K562 (cell line): ENCODE results near the gene BACH1. TPM values are rescaled to one million over a fixed set of nuclear protein-coding genes. Genes with fewer than 3 reads are reported as not detected.

Experiments used
- FOSL1 ChIP-seq: fragments of 200-800 bp; sonication (Bioruptor generic); conservative IDR thresholded peaks from 2 replicates; pipeline ENCODE4 v1.6.1; 2016; ENCODE audit warnings: missing genetic modification characterization, missing compliant biosample characterization
- KDM5B ChIP-seq: fragments of 200-600 bp; sonication (generic); IDR thresholded peaks from 2 replicates; pipeline ENCODE4 v1.6.1; 2012; ENCODE audit warnings: low read depth, mild to moderate bottlenecking, moderate library complexity, low read length, control low read depth, inconsistent platforms; ENCODE audit not compliant: insufficient replicate concordance
- NR3C1 ChIP-seq: sonication (generic); formaldehyde crosslinking; IDR thresholded peaks from 2 replicates; pipeline ENCODE4 v1.8.1; 2022; ENCODE audit warnings: missing genetic modification reagents
- RBM22 ChIP-seq: fragments of 200-400 bp; formaldehyde crosslinking; IDR thresholded peaks from 2 replicates; pipeline ENCODE4 v1.6.1; 2018; ENCODE audit warnings: low read length, low read depth; ENCODE audit not compliant: poor library complexity, severe bottlenecking
- ZBTB7A ChIP-seq: IDR thresholded peaks from 2 replicates; pipeline ENCODE4 v1.6.1; 2011; ENCODE audit warnings: low read depth, mild to moderate bottlenecking, low read length, moderate library complexity, borderline replicate concordance; ENCODE audit not compliant: control insufficient read depth
- ZNF707 ChIP-seq: fragments of 250-450 bp; sonication (Bioruptor Pico); conservative IDR thresholded peaks from 2 replicates; pipeline ENCODE4 v1.8.0; 2022; ENCODE audit warnings: inconsistent platforms, mild to moderate bottlenecking, moderate library complexity
- ZNF766 ChIP-seq: fragments of 200-800 bp; sonication (Bioruptor generic); conservative IDR thresholded peaks from 2 replicates; pipeline ENCODE4 v1.6.1; 2016; ENCODE audit warnings: missing genetic modification characterization, missing compliant biosample characterization
- polyA plus RNA-seq, 8 experiments: library from polyadenylated mRNA; depleted of rRNA in 4 of 8; stranded (reverse) in 5 of 8; unstranded in 3 of 8; fragments of >200 nt; fragmentation: Nextera tagmentation in 2 of 8; fragmentation: Illumina TruSeq in 1 of 8; extraction: Ambion mirVana in 2 of 8; extraction: Trizol in 1 of 8; gene quantifications; 2 replicates each; pipeline versions ENCODE4 v1.2.1 to v1.2.3, GENCODE V29; 2011 to 2014; ENCODE audit warnings: inconsistent platforms in 1 of 8, missing spikeins in 1 of 8
- total RNA-seq, 7 experiments: library from RNA; depleted of rRNA in 6 of 7; stranded (reverse); fragments of >200 nt in 6 of 7; fragmentation: Illumina TruSeq in 2 of 7; extraction: Trizol in 2 of 7; gene quantifications; 2 replicates each; pipeline versions ENCODE4 v1.2.1 to v1.2.3, GENCODE V29; 2011 to 2021; ENCODE audit warnings: low replicate concordance in 1 of 7
- TF ChIP-seq, protein P1 (sequence below), 2 experiments: IDR thresholded peaks; 2 replicates each; pipeline ENCODE4 v1.6.1; 2012; ENCODE audit warnings: improper control_type of control experiment in 2 of 2, low read depth in 2 of 2, low read length in 2 of 2, borderline replicate concordance in 1 of 2
- TF ChIP-seq, protein P2 (sequence below): fragments of 250-450 bp; sonication (Bioruptor Pico); IDR thresholded peaks from 2 replicates; pipeline ENCODE4 v1.9.0; 2021; ENCODE audit warnings: mild to moderate bottlenecking, inconsistent platforms
- TF ChIP-seq, protein P3 (sequence below): fragments of 450-650 bp; IDR thresholded peaks from 2 replicates; pipeline ENCODE4 v1.6.1; 2016; ENCODE audit warnings: low read depth
- TF ChIP-seq, protein P4 (sequence below), 3 experiments: fragments of 200-800 bp in 1 of 3; sonication (Bioruptor generic) in 1 of 3; sonication (generic) in 1 of 3; formaldehyde crosslinking in 1 of 3; IDR thresholded peaks; 2 replicates each; pipeline versions ENCODE4 v1.6.1 to v1.8.0; 2016 to 2022; ENCODE audit warnings: mild to moderate bottlenecking in 2 of 3, missing compliant biosample characterization in 2 of 3, missing genetic modification characterization in 2 of 3, missing genetic modification reagents in 1 of 3

Gene BACH1
- total and polyA plus RNA-seq, 9 of the 15 experiments (the other 6 are each of a cell fraction or from before 2014, with no cell fraction given): 10.6 to 58.5 (median 28.6) TPM

DNA sequence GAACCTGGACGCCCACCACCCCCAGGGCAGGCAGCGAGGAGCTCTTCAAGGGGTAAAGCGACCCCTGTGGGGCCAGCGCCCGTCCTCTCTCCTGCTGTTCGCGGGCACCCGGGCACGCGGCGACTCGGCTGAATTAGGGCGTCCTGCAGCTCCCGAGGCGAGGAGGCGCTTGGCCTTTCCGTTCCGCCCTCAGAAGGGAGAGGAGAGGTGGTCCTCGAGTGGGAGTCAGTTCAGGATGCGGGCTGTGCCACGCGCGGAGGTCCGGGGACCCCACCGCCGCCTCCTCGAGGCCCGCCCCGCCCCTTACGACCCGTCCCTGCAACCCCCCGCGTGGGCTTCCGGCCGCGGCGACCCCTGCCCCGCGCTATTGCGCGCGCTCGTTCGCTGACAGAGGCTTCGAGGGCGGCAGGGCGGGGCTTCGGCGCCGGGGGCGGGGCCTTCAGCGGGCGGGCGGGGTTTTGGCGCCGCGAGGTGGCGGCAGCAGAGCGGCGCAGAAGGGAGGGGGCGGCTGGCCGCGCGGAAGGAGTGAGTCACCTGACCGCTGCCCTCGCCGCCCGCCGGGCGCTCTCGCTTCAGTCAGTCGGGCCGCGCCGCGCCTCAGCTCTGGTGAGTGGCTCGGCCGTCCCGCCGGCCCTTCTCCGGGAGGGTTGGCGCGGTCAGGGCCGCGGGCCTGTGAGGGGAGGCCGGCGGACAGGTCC, at the start of gene BACH1 (continued):
- TF ChIP-seq RBM22 (peak; percentile 2), NR3C1 (CRISPR knock-in tag) (no peak), KDM5B (peak; percentile 91), ZNF766 (CRISPR knock-in tag) (0 out of 2 replicates have a peak, but pooled peaks have one; percentile 38), FOSL1 (tag) (peak; percentile 97), ZBTB7A (peak; percentile 96), ZNF707 (no peak)
- TF ChIP-seq, protein P1, sequence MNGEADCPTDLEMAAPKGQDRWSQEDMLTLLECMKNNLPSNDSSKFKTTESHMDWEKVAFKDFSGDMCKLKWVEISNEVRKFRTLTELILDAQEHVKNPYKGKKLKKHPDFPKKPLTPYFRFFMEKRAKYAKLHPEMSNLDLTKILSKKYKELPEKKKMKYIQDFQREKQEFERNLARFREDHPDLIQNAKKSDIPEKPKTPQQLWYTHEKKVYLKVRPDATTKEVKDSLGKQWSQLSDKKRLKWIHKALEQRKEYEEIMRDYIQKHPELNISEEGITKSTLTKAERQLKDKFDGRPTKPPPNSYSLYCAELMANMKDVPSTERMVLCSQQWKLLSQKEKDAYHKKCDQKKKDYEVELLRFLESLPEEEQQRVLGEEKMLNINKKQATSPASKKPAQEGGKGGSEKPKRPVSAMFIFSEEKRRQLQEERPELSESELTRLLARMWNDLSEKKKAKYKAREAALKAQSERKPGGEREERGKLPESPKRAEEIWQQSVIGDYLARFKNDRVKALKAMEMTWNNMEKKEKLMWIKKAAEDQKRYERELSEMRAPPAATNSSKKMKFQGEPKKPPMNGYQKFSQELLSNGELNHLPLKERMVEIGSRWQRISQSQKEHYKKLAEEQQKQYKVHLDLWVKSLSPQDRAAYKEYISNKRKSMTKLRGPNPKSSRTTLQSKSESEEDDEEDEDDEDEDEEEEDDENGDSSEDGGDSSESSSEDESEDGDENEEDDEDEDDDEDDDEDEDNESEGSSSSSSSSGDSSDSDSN (IDR thresholded peaks at IDR 0.05; ENCODE audit: borderline replicate concordance in 1 of 2, low read depth in 2 of 2, low read length in 2 of 2): peak; percentile 84; a peak in 3 of 4 replicates
- TF ChIP-seq, protein P2, sequence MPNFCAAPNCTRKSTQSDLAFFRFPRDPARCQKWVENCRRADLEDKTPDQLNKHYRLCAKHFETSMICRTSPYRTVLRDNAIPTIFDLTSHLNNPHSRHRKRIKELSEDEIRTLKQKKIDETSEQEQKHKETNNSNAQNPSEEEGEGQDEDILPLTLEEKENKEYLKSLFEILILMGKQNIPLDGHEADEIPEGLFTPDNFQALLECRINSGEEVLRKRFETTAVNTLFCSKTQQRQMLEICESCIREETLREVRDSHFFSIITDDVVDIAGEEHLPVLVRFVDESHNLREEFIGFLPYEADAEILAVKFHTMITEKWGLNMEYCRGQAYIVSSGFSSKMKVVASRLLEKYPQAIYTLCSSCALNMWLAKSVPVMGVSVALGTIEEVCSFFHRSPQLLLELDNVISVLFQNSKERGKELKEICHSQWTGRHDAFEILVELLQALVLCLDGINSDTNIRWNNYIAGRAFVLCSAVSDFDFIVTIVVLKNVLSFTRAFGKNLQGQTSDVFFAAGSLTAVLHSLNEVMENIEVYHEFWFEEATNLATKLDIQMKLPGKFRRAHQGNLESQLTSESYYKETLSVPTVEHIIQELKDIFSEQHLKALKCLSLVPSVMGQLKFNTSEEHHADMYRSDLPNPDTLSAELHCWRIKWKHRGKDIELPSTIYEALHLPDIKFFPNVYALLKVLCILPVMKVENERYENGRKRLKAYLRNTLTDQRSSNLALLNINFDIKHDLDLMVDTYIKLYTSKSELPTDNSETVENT: peak; percentile 86
- TF ChIP-seq, protein P3, sequence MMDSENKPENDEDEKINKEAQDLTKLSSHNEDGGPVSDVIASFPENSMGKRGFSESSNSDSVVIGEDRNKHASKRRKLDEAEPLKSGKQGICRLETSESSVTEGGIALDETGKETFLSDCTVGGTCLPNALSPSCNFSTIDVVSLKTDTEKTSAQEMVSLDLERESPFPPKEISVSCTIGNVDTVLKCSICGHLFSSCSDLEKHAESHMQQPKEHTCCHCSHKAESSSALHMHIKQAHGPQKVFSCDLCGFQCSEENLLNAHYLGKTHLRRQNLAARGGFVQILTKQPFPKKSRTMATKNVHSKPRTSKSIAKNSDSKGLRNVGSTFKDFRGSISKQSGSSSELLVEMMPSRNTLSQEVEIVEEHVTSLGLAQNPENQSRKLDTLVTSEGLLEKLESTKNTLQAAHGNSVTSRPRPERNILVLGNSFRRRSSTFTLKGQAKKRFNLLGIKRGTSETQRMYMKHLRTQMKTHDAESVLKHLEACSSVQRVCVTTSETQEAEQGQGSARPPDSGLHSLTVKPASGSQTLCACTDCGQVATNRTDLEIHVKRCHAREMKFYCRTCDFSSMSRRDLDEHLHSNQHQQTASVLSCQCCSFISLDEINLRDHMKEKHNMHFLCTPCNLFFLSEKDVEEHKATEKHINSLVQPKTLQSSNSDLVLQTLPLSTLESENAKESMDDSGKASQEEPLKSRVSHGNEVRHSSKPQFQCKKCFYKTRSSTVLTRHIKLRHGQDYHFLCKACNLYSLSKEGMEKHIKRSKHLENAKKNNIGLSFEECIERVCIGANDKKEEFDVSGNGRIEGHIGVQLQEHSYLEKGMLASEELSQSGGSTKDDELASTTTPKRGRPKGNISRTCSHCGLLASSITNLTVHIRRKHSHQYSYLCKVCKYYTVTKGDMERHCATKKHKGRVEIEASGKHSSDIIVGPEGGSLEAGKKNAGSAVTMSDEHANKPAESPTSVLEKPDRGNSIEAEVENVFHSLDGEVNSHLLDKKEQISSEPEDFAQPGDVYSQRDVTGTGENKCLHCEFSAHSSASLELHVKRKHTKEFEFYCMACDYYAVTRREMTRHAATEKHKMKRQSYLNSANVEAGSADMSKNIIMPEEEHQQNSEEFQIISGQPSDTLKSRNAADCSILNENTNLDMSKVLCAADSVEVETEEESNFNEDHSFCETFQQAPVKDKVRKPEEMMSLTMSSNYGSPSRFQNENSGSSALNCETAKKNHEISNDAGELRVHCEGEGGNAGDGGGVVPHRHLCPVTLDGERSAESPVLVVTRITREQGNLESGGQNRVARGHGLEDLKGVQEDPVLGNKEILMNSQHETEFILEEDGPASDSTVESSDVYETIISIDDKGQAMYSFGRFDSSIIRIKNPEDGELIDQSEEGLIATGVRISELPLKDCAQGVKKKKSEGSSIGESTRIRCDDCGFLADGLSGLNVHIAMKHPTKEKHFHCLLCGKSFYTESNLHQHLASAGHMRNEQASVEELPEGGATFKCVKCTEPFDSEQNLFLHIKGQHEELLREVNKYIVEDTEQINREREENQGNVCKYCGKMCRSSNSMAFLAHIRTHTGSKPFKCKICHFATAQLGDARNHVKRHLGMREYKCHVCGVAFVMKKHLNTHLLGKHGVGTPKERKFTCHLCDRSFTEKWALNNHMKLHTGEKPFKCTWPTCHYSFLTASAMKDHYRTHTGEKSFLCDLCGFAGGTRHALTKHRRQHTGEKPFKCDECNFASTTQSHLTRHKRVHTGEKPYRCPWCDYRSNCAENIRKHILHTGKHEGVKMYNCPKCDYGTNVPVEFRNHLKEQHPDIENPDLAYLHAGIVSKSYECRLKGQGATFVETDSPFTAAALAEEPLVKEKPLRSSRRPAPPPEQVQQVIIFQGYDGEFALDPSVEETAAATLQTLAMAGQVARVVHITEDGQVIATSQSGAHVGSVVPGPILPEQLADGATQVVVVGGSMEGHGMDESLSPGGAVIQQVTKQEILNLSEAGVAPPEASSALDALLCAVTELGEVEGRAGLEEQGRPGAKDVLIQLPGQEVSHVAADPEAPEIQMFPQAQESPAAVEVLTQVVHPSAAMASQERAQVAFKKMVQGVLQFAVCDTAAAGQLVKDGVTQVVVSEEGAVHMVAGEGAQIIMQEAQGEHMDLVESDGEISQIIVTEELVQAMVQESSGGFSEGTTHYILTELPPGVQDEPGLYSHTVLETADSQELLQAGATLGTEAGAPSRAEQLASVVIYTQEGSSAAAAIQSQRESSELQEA: no peak
- TF ChIP-seq, protein P4, sequence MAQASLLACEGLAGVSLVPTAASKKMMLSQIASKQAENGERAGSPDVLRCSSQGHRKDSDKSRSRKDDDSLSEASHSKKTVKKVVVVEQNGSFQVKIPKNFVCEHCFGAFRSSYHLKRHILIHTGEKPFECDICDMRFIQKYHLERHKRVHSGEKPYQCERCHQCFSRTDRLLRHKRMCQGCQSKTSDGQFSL (CRISPR knock-in tag; IDR thresholded peaks at IDR 0.05): peak; percentile 25; the same call in 1 of the 2 replicates
- TF ChIP-seq, protein P4 (tag; IDR thresholded peaks at IDR 0.05): no peak
